HG02571 (cell line): ENCODE measurements around the gene CLCN1.

Experiments used
- ATAC-seq: cut with Tn5 transposase; IDR thresholded peaks from one replicate; pipeline ENCODE4 v1.9.1; 2021; ENCODE audit warnings: mild to moderate bottlenecking, moderate library complexity; ENCODE audit not compliant: unreplicated experiment

CLCN1 gene

DNA sequence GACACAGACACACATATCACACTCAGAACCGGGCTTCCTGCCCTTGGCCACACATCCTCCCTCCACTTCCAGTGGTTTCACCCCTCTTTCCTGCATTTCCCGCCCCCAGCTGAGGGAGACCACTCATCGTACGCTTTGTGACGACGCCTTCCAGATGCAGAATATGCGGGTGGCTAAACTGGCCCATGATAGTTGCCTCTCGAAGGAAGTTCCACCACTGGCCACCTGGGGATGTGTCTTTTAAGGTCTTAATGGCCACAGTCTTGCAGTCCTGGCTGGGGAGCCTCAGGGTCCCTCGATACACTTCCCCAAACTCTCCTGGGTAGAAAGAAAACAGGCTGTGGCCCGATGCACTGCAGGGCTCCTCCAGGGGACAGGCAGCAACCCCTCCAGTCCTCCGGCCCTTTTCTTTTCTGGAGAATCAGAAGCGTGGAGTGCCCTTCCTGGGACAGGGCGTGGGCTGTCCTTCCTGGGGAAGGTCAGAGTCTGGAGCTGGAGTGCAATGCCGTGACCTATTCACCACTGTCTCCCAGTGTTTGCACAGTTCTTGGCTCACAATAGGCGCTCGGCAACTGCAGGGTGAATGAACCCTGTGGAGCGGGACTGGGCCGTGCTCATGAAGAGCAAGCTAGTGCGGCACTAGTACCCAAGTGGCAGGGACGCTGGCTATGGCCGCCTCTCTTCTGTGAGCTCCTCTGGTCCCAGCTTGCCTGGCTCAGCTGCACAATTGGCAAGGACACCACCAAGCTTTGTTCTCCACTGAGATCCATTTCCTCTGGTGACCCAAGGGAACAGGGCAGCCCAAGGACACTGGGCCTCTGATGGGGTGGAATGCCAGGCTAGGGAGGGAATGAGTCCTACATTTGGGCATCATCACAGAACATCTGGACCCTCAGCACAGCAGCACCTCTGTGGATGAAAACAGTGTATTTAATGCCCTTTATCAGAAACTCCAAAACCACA, 79.6 kb downstream of the CLCN1 start:
- ATAC-seq: no peak

DNA sequence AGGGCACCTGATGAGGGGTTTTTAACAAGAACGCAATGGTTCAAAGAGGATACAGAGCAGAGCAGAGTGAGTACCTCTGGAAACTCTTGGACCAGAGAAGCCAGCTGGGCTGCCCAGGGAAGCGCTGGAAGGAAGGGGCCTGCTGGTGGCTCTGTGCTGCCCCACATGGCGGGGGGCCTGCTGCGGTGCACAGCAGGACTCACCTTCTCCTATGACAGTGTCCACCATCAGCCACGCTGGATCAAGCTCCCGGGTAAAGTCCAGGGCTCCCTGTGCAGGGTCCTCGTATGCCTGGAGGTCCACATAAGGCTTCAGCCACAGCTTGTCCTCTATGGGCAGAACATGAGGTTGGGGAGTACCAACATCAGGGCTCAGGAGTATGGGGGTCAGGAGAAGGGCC, 80.3 kb downstream of the CLCN1 start:
- no peak for ATAC-seq

DNA sequence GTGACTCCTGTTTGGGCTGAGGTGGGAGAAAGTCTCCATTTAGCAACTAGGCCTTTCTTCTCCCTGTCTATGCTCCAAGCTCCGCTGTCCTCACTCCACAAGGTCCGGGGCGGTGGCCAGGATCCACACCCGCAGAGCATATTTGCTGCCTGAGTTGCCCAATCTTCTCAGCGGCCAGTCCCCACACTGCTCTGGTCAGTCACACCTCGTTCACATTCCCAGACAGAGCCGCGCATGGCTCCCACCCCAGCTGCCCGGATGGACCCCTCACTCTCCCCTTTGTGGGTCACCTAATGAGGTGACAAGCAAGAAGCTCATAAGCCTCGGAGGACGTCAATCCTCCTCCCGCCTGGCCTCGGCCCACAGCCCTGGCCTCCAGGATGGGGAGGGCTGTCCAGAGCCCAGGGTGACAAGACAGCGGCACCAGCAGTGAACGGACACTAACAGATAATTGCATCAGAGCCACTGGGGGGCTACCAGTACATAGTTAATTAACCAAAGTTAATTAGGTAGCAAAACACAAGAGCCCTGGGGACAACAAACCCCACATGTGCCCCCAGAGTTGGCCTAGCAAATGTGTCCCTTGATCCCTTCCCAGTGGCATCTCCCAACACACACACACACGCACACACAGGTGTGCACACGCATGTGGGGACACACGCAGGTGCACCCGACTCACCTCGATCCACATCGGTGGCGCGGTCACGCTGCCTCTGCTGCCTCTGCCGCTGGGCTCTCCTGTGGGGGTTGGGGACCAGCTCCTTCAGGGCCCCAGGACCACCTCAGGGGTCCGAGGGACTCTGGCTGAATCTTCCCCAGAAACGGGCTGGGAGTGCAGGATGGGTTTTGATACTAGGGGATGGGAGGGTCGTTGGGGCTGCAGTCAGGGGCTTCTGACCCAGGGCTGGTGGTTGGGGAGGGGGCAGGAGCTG, 81.0 kb downstream of the CLCN1 start:
- ATAC-seq: no peak

DNA sequence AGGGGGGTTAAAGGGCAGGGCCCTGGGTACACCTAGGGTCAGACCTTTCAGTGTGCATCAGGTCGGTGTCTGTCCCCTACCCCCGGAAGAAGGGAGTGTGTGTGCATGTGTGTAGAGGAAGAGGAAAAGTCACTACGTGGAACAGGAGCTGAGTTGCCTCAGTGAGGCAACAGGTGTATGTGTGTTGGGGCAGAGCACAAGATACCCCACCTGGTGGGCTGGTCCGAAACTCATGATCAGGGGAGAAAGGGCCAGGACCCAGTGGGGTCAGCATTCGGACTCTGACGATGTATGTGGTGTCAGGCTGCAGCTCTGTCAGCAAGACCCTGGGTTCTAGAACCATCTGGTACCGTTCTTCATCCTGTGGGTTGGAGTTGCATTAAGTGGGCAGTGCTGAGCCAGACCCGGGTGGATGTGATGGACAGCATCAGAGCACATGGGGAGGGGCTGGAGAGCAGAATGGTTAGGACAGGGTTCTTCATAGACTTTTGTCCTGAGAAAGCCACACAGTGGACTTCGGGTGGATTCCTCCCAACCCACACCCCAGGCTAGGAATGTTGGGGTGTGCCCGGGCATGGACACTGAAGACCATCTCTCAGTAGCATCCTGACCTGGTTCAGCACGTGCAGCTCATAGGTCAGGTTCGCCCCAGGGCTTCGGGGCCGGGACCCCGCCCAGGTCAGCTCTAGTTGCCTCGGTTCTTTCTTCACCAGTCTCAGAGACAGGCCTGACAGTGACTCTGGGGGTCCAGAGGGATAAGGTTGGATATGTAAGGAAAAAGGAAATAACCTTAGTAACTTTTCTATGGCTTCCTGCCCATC, 82.0 kb downstream of the CLCN1 start:
- ATAC-seq: no peak

DNA sequence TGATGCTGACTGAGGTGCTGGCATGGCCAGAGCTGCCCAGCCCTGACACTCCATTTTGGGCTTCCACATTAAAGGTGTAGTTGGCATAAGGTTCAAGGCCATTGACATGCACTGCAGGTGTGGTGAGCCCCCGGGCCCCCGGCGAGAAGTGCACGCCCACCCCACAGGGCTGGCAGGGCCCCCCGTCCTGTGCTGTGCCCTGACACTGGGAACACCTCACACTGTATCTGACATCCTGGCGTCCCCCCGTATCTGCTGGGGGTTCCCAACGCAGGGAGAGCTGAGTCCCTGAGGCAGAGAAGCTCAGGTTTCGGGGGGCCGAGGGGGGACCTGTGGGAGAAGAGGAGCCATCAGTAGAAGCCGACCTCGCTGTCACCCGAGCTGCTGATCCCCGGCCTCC, 82.7 kb downstream of the CLCN1 start:
- ATAC-seq: no peak

DNA sequence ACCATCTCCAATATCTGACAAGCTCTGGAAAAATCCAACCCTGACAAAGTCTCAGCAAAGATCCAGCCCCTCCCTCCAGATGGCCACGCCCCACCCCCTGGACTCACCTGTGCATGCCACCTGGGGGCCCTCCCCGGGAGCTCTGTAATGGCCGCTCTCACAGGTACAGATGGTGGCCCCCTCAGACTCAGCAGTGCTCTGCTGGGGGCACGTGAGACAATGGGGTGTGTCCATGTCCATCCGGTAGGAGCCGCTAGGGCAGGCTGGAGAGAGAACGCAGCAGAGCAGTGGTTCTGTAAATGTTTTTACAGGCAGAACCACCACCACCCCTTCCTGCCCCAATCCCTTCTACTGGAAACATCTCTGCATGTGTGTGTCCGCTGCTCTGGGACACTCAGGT, 83.2 kb downstream of the CLCN1 start:
- ATAC-seq: no peak

DNA sequence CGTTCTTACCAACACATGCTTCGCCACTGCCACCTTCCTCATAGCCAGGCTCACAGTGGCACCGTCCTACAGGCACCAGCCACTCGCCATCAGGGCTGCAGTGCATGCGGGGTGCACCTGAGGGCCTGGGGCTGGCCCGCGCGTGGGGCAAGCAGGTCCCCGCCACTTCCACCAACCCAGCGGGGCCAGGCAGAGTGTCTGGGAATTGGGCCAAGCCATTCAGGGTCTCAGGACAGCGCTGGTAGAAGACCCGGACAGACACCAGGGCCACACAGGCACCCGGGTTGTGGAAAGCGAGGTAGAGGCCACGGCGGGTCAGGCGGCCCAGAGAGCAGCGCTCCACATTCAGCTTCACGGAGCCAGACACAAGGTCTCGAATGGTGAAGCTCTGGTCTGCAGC, 83.7 kb downstream of the CLCN1 start:
- no peak for ATAC-seq

DNA sequence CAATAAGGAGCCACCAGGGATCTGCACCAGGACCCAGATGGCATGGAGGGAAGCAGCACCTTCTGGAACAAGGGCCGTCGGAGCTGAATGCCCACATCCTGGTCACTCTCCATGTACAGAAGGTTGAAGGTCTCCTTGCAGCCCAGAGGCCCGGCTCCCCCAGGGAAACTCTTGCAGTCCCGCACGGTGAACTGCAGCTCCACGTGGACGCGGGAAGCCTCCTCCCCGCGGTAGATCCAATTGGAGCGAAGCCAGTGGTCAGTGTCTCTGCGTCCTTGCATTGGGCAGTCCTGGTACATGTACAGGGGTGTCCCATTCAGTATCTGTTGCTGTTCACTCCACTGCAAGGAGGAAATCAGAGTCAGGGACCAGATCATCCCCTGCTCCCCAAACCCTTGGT, 85.4 kb downstream of the CLCN1 start:
- no peak for ATAC-seq
